Loucy (cell line): ENCODE measurements around the gene CDK2.
A peak's percentile ranks its signal among the peaks of the same experiment; 100 is the strongest.

Experiments
- H2AFZ ChIP-seq: fragments of 200-600 bp; sonication (generic); 2 replicates; pipeline ENCODE4 v1.6.0; 2016; ENCODE audit warnings: antibody characterized with exemption, mild to moderate bottlenecking, low read length, moderate library complexity
- H3F3A ChIP-seq: fragments of 200-600 bp; 2 replicates; pipeline ENCODE4 v1.6.0; 2016; ENCODE audit warnings: antibody characterized with exemption, low read depth, mild to moderate bottlenecking
- H3K27me3 ChIP-seq: fragments of 200-600 bp; sonication (generic); 2 replicates; pipeline ENCODE4 v1.6.1; 2014; ENCODE audit warnings: low read length, mild to moderate bottlenecking; ENCODE audit not compliant: insufficient read depth, poor library complexity, severe bottlenecking
- H3K36me3 ChIP-seq: fragments of 200-600 bp; sonication (generic); 2 replicates; pipeline ENCODE4 v1.6.1; 2016; ENCODE audit warnings: low read length; ENCODE audit not compliant: insufficient read depth
- H3K4me1 ChIP-seq: fragments of 200-600 bp; sonication (generic); 2 replicates; pipeline ENCODE4 v1.5.1; 2014; ENCODE audit warnings: low read length, mild to moderate bottlenecking; ENCODE audit not compliant: insufficient read depth, poor library complexity, severe bottlenecking
- H3K4me2 ChIP-seq: fragments of 200-600 bp; sonication (generic); 2 replicates; pipeline ENCODE4 v1.6.0; 2014; ENCODE audit warnings: antibody characterized with exemption, low read length, low read depth, mild to moderate bottlenecking; ENCODE audit not compliant: poor library complexity, severe bottlenecking
- H3K4me3 ChIP-seq: fragments of 200-600 bp; sonication (generic); 2 replicates; pipeline ENCODE4 v1.5.1; 2014; ENCODE audit warnings: low read length, mild to moderate bottlenecking, mixed read lengths; ENCODE audit not compliant: poor library complexity, severe bottlenecking
- H3K79me2 ChIP-seq: fragments of 200-600 bp; sonication (generic); 2 replicates; pipeline ENCODE4 v1.6.1; 2014; ENCODE audit warnings: low read length; ENCODE audit not compliant: insufficient read depth
- H3K9ac ChIP-seq: fragments of 200-600 bp; sonication (generic); 2 replicates; pipeline ENCODE4 v1.6.0; 2014; ENCODE audit warnings: mild to moderate bottlenecking, low read depth, low read length, moderate library complexity; ENCODE audit not compliant: poor library complexity, severe bottlenecking
- H3K9me2 ChIP-seq: fragments of 200-600 bp; sonication (generic); replicated peaks from 2 replicates; pipeline ENCODE4 v1.6.1; 2016; ENCODE audit warnings: low read depth, low read length, mixed read lengths
- H3K9me3 ChIP-seq: fragments of 200-600 bp; sonication (generic); 2 replicates; pipeline ENCODE4 v1.6.1; 2014; ENCODE audit warnings: mild to moderate bottlenecking, antibody characterized with exemption, low read length, low read depth; ENCODE audit not compliant: insufficient read depth
- H4K20me1 ChIP-seq: fragments of 200-600 bp; sonication (generic); 2 replicates; pipeline ENCODE4 v1.6.0; 2014; ENCODE audit warnings: antibody characterized with exemption, low read length, mild to moderate bottlenecking; ENCODE audit not compliant: insufficient read depth, poor library complexity, severe bottlenecking
- EZH2phosphoT487 ChIP-seq: fragments of 200-600 bp; IDR thresholded peaks from 2 replicates; pipeline ENCODE4 v1.6.1; 2018; ENCODE audit warnings: antibody characterized with exemption, mild to moderate bottlenecking, moderate library complexity, borderline replicate concordance
- TF ChIP-seq, protein P1 (sequence below): fragments of 200-600 bp; sonication (generic); conservative IDR thresholded peaks from 2 replicates; pipeline ENCODE4 v1.5.1; 2014; ENCODE audit warnings: mild to moderate bottlenecking, antibody characterized with exemption, low read length

CDK2 gene

DNA sequence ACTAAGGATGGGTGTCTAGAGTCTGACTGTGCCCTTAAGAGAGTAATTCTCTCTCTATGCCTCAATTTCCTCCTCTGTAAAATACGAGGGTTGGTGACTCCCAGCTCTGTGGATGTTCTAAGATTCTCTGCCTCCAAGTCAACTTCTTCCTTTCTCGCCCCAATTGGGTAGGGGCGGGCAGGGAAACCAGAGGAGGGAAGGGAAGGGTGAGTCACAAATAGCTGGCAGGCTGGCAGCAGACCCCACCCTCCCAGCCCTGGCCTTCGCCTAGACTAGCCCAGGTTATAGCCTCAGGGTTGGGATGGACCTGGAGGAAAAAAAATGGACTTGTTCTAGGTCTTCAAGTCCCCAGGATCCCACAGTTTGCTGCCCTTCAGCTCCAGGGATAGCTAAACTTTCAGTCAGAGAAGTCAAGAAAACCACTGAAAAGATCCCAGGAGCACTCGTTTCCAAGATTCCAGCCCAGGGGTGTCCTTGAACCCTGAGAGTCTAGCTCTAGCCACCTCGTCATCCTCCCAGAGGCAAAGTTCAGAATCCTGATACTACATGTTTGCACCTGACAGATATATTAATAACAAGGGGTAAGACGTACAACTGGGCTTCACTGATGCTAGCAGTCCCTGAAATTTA, 33.3 kb upstream of the CDK2 start:
- H3K4me1 ChIP-seq: peaks cover 46% of the 10 kb centered on the region
- peaks cover 47% of the 10 kb centered on the region for H3K79me2 ChIP-seq
- H3K4me2 ChIP-seq: peak overlapping the region; percentile 96
- H3K9me3 ChIP-seq: no peaks in the 10 kb centered on the region
- peak overlapping the region; percentile 84 for H3K4me3 ChIP-seq
- H2AFZ ChIP-seq: no peak overlapping the region
- no peaks in the 10 kb centered on the region for H3K9me2 ChIP-seq
- peak overlapping the region; percentile 98 for H3K9ac ChIP-seq
- TF ChIP-seq, protein P1, sequence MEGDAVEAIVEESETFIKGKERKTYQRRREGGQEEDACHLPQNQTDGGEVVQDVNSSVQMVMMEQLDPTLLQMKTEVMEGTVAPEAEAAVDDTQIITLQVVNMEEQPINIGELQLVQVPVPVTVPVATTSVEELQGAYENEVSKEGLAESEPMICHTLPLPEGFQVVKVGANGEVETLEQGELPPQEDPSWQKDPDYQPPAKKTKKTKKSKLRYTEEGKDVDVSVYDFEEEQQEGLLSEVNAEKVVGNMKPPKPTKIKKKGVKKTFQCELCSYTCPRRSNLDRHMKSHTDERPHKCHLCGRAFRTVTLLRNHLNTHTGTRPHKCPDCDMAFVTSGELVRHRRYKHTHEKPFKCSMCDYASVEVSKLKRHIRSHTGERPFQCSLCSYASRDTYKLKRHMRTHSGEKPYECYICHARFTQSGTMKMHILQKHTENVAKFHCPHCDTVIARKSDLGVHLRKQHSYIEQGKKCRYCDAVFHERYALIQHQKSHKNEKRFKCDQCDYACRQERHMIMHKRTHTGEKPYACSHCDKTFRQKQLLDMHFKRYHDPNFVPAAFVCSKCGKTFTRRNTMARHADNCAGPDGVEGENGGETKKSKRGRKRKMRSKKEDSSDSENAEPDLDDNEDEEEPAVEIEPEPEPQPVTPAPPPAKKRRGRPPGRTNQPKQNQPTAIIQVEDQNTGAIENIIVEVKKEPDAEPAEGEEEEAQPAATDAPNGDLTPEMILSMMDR: no peak
- no peak for TF ChIP-seq EZH2phosphoT487
- H4K20me1 ChIP-seq: peaks cover 5% of the 10 kb centered on the region
- peaks cover 9% of the 10 kb centered on the region for H3F3A ChIP-seq
- no peaks in the 10 kb centered on the region; the same call in 1 of the 2 replicates for H3K36me3 ChIP-seq
- no peaks in the 10 kb centered on the region for H3K27me3 ChIP-seq

DNA sequence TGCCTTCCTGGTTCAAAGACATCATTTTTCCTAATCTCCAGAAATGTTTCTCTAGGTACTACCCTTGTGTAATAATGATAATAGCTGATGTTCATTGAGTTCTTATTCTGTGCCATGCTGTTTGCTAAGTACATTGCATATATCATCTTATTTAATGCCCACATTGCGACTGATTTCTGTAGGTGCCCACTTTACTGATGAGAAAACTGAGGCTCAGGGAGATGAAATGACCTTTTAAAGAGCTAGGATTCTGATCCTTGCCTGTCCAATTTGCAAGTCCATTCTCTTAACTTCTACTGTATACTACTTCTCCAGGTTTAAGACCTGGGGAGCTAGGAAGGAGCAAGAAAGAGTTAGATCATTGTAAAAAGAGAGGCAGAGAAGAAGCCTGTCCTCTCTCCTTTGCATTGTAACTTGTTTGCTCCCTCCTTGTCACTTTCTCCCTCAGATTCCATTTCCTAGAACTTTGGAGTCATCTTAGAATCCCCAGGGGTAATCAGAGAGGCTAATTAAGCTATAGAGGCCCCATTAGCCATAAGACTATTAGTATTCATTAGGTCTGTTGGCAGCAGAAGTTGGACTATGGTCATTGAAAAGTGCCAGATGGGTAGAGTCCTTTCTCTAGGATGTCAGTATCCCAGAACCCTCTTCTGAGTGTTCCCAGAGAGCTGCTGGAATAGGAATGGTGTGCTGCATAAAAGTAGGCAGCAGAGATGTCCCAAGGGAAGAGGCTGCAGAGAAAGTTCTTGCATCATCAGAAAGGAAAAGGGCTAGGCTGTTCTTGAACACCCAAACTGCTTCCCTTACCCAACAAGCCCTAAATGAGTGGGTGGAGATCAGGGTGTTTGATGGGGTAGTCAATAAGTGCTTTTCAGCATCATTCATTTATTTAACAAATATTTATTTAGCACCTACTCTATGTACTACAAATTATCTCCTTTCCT, 32.6 kb upstream of the CDK2 start:
- Histone ChIP-seq H3F3A (peaks cover 8% of the 10 kb centered on the region), H3K4me2 (peak overlapping the region; percentile 96)

DNA sequence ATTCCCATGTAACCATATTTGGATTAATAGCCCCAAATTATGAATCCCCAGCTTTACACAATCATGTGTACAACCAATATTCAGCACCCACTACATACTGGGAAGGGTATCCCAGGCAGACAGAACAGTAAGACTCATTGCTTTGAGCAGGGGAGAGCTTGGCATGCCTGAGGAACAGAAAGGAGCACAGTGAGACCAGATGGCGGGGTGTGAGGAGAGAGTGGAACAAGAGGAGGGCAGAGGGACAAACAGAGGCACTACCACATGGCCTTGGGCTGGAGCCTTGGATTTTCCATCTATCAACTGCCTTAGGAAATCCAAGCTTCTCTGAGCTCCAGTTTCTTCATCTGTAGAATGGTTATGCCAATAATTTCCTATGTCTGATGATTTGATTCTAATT, 31.9 kb upstream of the CDK2 start:
- Histone ChIP-seq H3K4me1 (peaks cover 40% of the 10 kb centered on the region), H3K9ac (no peak overlapping the region), H2AFZ (no peak overlapping the region), H4K20me1 (peaks cover 5% of the 10 kb centered on the region), H3F3A (peaks cover 3% of the 10 kb centered on the region), H3K36me3 (peaks cover 7% of the 10 kb centered on the region; the same call in 1 of the 2 replicates), H3K79me2 (peaks cover 40% of the 10 kb centered on the region), H3K27me3 (no peaks in the 10 kb centered on the region), H3K4me2 (no peak overlapping the region), H3K4me3 (no peak overlapping the region), H3K9me3 (no peaks in the 10 kb centered on the region), H3K9me2 (no peaks in the 10 kb centered on the region)
- TF ChIP-seq, protein P1: no peak
- no peak for TF ChIP-seq EZH2phosphoT487

More for the DNA sequence above, 32.6 kb upstream of the CDK2 start:
- Histone ChIP-seq H4K20me1 (peaks cover 5% of the 10 kb centered on the region), H3K9me2 (no peaks in the 10 kb centered on the region), H3K4me1 (peaks cover 43% of the 10 kb centered on the region), H3K4me3 (no peak overlapping the region), H3K27me3 (no peaks in the 10 kb centered on the region), H3K36me3 (peaks cover 5% of the 10 kb centered on the region; the same call in 1 of the 2 replicates), H3K79me2 (peaks cover 40% of the 10 kb centered on the region), H2AFZ (no peak overlapping the region), H3K9me3 (no peaks in the 10 kb centered on the region), H3K9ac (peak overlapping the region; percentile 98)
- TF ChIP-seq, protein P1: no peak
- no peak for TF ChIP-seq EZH2phosphoT487
